Lower leg skin (tissue), 3 donors: ENCODE data around the gene GALC.

Source experiments
- POLR2A ChIP-seq, 2 donors: fragments of 450-650 bp; IDR thresholded peaks; one replicate each; pipeline ENCODE4 v1.6.1; 2016 to 2017; ENCODE audit warnings: antibody characterized with exemption in 2 of 2, mild to moderate bottlenecking in 1 of 2, moderate library complexity in 1 of 2
- TF ChIP-seq, protein P1 (sequence below), 3 donors: fragments of 450-650 bp; IDR thresholded peaks; one replicate each; pipeline ENCODE4 v1.5.1; 2016; ENCODE audit warnings: antibody characterized with exemption in 3 of 3, mild to moderate bottlenecking in 3 of 3, moderate library complexity in 2 of 3

DNA sequence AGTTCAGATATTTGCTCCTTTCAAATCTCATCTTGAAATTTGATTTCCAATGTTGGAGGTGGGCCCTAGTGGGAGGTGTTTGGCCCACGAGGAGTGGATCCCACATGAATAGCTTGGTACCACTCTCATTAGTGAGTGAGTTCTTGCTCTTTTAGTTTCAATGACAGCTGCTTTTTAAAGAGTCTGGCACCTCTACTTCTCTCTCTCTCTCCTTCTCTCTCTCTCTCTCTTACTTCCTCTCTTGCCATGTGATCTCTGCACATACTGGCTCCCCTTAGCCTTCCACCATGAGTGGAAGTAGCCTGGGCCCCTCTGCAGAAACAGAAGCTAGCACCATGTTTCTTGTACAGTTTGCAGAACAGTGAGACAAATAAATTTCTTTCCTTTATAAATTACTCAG lies 37.1 kb upstream of the GALC start:
- TF ChIP-seq, protein P1, sequence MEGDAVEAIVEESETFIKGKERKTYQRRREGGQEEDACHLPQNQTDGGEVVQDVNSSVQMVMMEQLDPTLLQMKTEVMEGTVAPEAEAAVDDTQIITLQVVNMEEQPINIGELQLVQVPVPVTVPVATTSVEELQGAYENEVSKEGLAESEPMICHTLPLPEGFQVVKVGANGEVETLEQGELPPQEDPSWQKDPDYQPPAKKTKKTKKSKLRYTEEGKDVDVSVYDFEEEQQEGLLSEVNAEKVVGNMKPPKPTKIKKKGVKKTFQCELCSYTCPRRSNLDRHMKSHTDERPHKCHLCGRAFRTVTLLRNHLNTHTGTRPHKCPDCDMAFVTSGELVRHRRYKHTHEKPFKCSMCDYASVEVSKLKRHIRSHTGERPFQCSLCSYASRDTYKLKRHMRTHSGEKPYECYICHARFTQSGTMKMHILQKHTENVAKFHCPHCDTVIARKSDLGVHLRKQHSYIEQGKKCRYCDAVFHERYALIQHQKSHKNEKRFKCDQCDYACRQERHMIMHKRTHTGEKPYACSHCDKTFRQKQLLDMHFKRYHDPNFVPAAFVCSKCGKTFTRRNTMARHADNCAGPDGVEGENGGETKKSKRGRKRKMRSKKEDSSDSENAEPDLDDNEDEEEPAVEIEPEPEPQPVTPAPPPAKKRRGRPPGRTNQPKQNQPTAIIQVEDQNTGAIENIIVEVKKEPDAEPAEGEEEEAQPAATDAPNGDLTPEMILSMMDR (IDR thresholded peaks at IDR 0.05) = no peak
- no peak for TF ChIP-seq POLR2A (IDR thresholded peaks at IDR 0.05)
